Lower leg skin (tissue), 4 donors: ENCODE data around the gene CHIT1. TPM values are rescaled to one million over a fixed set of nuclear protein-coding genes. Genes with fewer than 3 reads are reported as not detected.
"Not testable (repeated sequence)": the region's sequence is repeated elsewhere in the genome, so short reads cannot be mapped to it uniquely, and the experiment has no call there.

ENCODE experiments used
- DNase-seq, 2 donors: peaks; one replicate each; pipeline ENCODE4 v3.0.0-alpha.2; 2019; ENCODE audit warnings: low spot score in 2 of 2
- H3K4me3 ChIP-seq: fragments of 200-600 bp; sonication (generic); 2 replicates; pipeline ENCODE4 v1.5.1; 2017; ENCODE audit warnings: mild to moderate bottlenecking, low read depth; ENCODE audit not compliant: poor library complexity, severe bottlenecking
- CTCF ChIP-seq, 3 donors: fragments of 450-650 bp; IDR thresholded peaks; one replicate each; pipeline ENCODE4 v1.5.1; 2016; ENCODE audit warnings: antibody characterized with exemption in 3 of 3, mild to moderate bottlenecking in 3 of 3, moderate library complexity in 2 of 3
- POLR2A ChIP-seq, 2 donors: fragments of 450-650 bp; IDR thresholded peaks; one replicate each; pipeline ENCODE4 v1.6.1; 2016 to 2017; ENCODE audit warnings: antibody characterized with exemption in 2 of 2, mild to moderate bottlenecking in 1 of 2, moderate library complexity in 1 of 2
- WGBS, 2 donors: methylation state at CpG; one replicate each; pipeline ENCODE4 v1.1.5; 2018; 5-methylcytosine and 5-hydroxymethylcytosine counted together
- intact Hi-C: fragments of 100-400 bp; cut with DNase I; formaldehyde crosslinking; loops from one replicate; pipeline ENCODE4 v1.15.0; 2023; ENCODE audit warnings: low total_unique reads
- total RNA-seq, 4 donors: library from RNA; depleted of rRNA; stranded (reverse); fragments of >200 nt; gene quantifications; one replicate each; pipeline ENCODE4 v1.1.0, GENCODE V29; 2016

The CHIT1 gene
- total RNA-seq, 4 donors from 2014 or later: 0.61 to 8.3 TPM; not detected in 2

GRCh38 chr1:203239081-203239480 lies 9.6 kb upstream of the CHIT1 start:
- WGBS, 2 donors: 67 to 70% methylated on average over 4 of the region's 4 CpGs
- H3K4me3 ChIP-seq: no peak overlapping the region
- intact Hi-C loops: no loop called here
- no peak for TF ChIP-seq POLR2A (IDR thresholded peaks at IDR 0.05)
- no peak for TF ChIP-seq CTCF (IDR thresholded peaks at IDR 0.05)
- no peak for DNase-seq

GRCh38 chr1:203238535-203238934 lies 9.1 kb upstream of the CHIT1 start:
- no peak for TF ChIP-seq POLR2A (IDR thresholded peaks at IDR 0.05)
- no peak for TF ChIP-seq CTCF (IDR thresholded peaks at IDR 0.05)
- DNase-seq: no peak
- intact Hi-C loops: no loop called here

GRCh38 chr1:203234901-203235300 lies 5.4 kb upstream of the CHIT1 start:
- DNase-seq, intact Hi-C loops, H3K4me3 ChIP-seq: not testable (repeated sequence)
- 83 to 94% methylated on average over 7 of the region's 7 CpGs for WGBS, 2 donors

More at GRCh38 chr1:203238535-203238934, 9.1 kb upstream of the CHIT1 start:
- no peak overlapping the region for H3K4me3 ChIP-seq

GRCh38 chr1:203228670-203229069 lies 803 bp downstream of the CHIT1 start:
- no peak for DNase-seq
- no peak overlapping the region for H3K4me3 ChIP-seq
- WGBS, 2 donors: 67 to 84% methylated on average over 4 of the region's 4 CpGs
- intact Hi-C loops: no loop called here
- no peak for TF ChIP-seq CTCF (IDR thresholded peaks at IDR 0.05)
- TF ChIP-seq POLR2A (IDR thresholded peaks at IDR 0.05): no peak

- no peak for DNase-seq
- no peak overlapping the region for H3K4me3 ChIP-seq
- WGBS, 2 donors: 83 to 87% methylated on average over 9 of the region's 9 CpGs
- intact Hi-C loops: no loop called here
- TF ChIP-seq CTCF (IDR thresholded peaks at IDR 0.05): no peak
- no peak for TF ChIP-seq POLR2A (IDR thresholded peaks at IDR 0.05)
Measured at GRCh38 chr1:203227371-203228083, 1.9 kb downstream of the CHIT1 start.

- intact Hi-C loops: no loop called here
- WGBS, 2 donors: 60 to 63% methylated on average over 4 of the region's 4 CpGs
Measured at GRCh38 chr1:203225071-203225470, 4.4 kb downstream of the CHIT1 start.

More at GRCh38 chr1:203225071-203225470, 4.4 kb downstream of the CHIT1 start:
- no peak for TF ChIP-seq CTCF (IDR thresholded peaks at IDR 0.05)
- TF ChIP-seq POLR2A (IDR thresholded peaks at IDR 0.05): no peak
- DNase-seq: no peak
- no peak overlapping the region for H3K4me3 ChIP-seq
